ENCODE results near the gene CLTCL1. TPM values are rescaled to one million over a fixed set of nuclear protein-coding genes. Genes with fewer than 3 reads are reported as not detected.

The CLTCL1 gene
- total and polyA plus RNA-seq, 9 of the 15 experiments (the other 6 are each of a cell fraction or from before 2014, with no cell fraction given) = 1.1 to 11.7 (median 5.0) TPM

DNA sequence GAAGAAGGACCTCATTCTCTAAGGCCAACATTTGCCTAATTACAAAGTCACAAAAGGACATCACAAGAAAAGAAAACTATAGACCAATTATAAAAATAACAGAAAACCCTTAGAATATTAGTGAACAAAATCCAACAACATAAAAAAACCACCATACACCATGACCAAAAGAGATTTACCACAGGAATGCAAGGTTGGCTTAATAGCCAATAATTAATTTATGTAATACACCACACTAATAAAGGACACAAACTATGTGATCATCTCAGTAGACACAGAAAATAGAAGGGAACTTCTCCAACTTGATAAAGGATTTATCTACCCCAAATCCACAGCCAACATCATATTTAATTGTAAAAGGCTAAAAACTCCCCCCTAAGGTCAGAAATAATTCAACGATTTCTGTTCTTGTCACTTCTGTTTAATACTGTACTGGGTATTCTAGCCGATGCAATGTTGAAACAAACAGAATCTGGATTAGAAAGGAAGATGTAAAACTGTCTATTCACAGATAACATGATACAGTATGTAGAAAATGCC lies 24.9 kb downstream of the CLTCL1 start (continued):
- TF ChIP-seq SP2 (IDR thresholded peaks at IDR 0.05; ENCODE audit: extremely low read depth, low read depth, low read length, poor library complexity, severe bottlenecking) = no peak
- TF ChIP-seq NELFE (IDR thresholded peaks at IDR 0.05; ENCODE audit: insufficient read depth, insufficient read length) = no peak
- no peak for TF ChIP-seq SMAD4 (CRISPR knock-in tag; conservative IDR thresholded peaks at IDR 0.05)
- no peak for TF ChIP-seq ATF1 (CRISPR knock-in tag; IDR thresholded peaks at IDR 0.05)
- no peak for TF ChIP-seq ATF1 (tag; IDR thresholded peaks at IDR 0.05)
- TF ChIP-seq NUFIP1 (IDR thresholded peaks at IDR 0.05; ENCODE audit: partially characterized antibody) = no peak
- TF ChIP-seq NEUROD1 (IDR thresholded peaks at IDR 0.05; ENCODE audit: borderline replicate concordance, low read depth, low read length, partially characterized antibody) = no peak
- TF ChIP-seq, protein P1, sequence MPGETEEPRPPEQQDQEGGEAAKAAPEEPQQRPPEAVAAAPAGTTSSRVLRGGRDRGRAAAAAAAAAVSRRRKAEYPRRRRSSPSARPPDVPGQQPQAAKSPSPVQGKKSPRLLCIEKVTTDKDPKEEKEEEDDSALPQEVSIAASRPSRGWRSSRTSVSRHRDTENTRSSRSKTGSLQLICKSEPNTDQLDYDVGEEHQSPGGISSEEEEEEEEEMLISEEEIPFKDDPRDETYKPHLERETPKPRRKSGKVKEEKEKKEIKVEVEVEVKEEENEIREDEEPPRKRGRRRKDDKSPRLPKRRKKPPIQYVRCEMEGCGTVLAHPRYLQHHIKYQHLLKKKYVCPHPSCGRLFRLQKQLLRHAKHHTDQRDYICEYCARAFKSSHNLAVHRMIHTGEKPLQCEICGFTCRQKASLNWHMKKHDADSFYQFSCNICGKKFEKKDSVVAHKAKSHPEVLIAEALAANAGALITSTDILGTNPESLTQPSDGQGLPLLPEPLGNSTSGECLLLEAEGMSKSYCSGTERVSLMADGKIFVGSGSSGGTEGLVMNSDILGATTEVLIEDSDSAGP (CRISPR knock-in tag; IDR thresholded peaks at IDR 0.05) = no peak
- no peak for TF ChIP-seq ZNF263 (CRISPR knock-in tag; IDR thresholded peaks at IDR 0.05; ENCODE audit: borderline replicate concordance)
- peak; percentile 69 for TF ChIP-seq DACH1 (IDR thresholded peaks at IDR 0.05; ENCODE audit: partially characterized antibody)
- no peak for TF ChIP-seq HDAC1 (IDR thresholded peaks at IDR 0.05)
- TF ChIP-seq ZFP36 (IDR thresholded peaks at IDR 0.05; ENCODE audit: low read depth, low read length, partially characterized antibody) = no peak
- TF ChIP-seq, protein P2, sequence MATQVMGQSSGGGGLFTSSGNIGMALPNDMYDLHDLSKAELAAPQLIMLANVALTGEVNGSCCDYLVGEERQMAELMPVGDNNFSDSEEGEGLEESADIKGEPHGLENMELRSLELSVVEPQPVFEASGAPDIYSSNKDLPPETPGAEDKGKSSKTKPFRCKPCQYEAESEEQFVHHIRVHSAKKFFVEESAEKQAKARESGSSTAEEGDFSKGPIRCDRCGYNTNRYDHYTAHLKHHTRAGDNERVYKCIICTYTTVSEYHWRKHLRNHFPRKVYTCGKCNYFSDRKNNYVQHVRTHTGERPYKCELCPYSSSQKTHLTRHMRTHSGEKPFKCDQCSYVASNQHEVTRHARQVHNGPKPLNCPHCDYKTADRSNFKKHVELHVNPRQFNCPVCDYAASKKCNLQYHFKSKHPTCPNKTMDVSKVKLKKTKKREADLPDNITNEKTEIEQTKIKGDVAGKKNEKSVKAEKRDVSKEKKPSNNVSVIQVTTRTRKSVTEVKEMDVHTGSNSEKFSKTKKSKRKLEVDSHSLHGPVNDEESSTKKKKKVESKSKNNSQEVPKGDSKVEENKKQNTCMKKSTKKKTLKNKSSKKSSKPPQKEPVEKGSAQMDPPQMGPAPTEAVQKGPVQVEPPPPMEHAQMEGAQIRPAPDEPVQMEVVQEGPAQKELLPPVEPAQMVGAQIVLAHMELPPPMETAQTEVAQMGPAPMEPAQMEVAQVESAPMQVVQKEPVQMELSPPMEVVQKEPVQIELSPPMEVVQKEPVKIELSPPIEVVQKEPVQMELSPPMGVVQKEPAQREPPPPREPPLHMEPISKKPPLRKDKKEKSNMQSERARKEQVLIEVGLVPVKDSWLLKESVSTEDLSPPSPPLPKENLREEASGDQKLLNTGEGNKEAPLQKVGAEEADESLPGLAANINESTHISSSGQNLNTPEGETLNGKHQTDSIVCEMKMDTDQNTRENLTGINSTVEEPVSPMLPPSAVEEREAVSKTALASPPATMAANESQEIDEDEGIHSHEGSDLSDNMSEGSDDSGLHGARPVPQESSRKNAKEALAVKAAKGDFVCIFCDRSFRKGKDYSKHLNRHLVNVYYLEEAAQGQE (IDR thresholded peaks at IDR 0.05; ENCODE audit: borderline replicate concordance) = no peak
- TF ChIP-seq, protein P2 (CRISPR knock-in tag; IDR thresholded peaks at IDR 0.05; ENCODE audit: low read depth) = no peak
- no peak for TF ChIP-seq CTBP1 (IDR thresholded peaks at IDR 0.05; ENCODE audit: borderline replicate concordance)
- TF ChIP-seq PHB2 (IDR thresholded peaks at IDR 0.05; ENCODE audit: low read depth) = no peak
- TF ChIP-seq, protein P3, sequence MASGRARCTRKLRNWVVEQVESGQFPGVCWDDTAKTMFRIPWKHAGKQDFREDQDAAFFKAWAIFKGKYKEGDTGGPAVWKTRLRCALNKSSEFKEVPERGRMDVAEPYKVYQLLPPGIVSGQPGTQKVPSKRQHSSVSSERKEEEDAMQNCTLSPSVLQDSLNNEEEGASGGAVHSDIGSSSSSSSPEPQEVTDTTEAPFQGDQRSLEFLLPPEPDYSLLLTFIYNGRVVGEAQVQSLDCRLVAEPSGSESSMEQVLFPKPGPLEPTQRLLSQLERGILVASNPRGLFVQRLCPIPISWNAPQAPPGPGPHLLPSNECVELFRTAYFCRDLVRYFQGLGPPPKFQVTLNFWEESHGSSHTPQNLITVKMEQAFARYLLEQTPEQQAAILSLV (tag; IDR thresholded peaks at IDR 0.05) = peak; percentile 31; the same call in 1 of the 2 replicates
- no peak for TF ChIP-seq EWSR1 (IDR thresholded peaks at IDR 0.05; ENCODE audit: borderline replicate concordance, low read depth, partially characterized antibody)
- TF ChIP-seq ZFPM2 (CRISPR knock-in tag; IDR thresholded peaks at IDR 0.05) = no peak
- TF ChIP-seq ZZZ3 (IDR thresholded peaks at IDR 0.05) = no peak
